Ovary (tissue), 9 donors: Measurements from ENCODE around the gene SH3PXD2B. TPM values are rescaled to one million over a fixed set of nuclear protein-coding genes. Genes with fewer than 3 reads are reported as not detected.

Experiments
- DNase-seq, 5 donors: peaks; one replicate each; pipeline ENCODE4 v3.0.0-alpha.2; 2019 to 2020
- H3K27ac ChIP-seq, 2 donors: fragments of 200-600 bp; one replicate each; pipeline versions ENCODE4 v1.5.1 to v1.8.0; 2019 to 2022
- H3K27me3 ChIP-seq: fragments of 200-600 bp; one replicate; pipeline ENCODE4 v1.8.0; 2022
- H3K36me3 ChIP-seq: fragments of 200-600 bp; sonication (generic); one replicate; pipeline ENCODE4 v1.5.1; 2019
- H3K4me1 ChIP-seq: one replicate; pipeline ENCODE4 v1.8.1; 2013; ENCODE audit warnings: mild to moderate bottlenecking, moderate library complexity; ENCODE audit not compliant: insufficient read depth
- H3K4me3 ChIP-seq: fragments of 200-600 bp; sonication (generic); one replicate; pipeline ENCODE4 v1.5.1; 2017
- H3K9me3 ChIP-seq, 2 donors: fragments of 200-600 bp in 1 of 2; sonication (generic) in 1 of 2; one replicate each; pipeline versions ENCODE4 v1.5.1 to v1.8.1; 2013 to 2019; ENCODE audit warnings: mild to moderate bottlenecking in 1 of 2, moderate library complexity in 1 of 2
- EP300 ChIP-seq: sonication (generic); formaldehyde crosslinking; IDR thresholded peaks from one replicate; pipeline ENCODE4 v1.6.1; 2017; ENCODE audit warnings: antibody characterized with exemption
- POLR2A ChIP-seq: fragments of 450-650 bp; IDR thresholded peaks from one replicate; pipeline ENCODE4 v1.6.1; 2017; ENCODE audit warnings: antibody characterized with exemption, mild to moderate bottlenecking, moderate library complexity
- WGBS, 3 donors: extraction: QIAGEN DNeasy Blood & Tissue Kit in 1 of 3; methylation state at CpG; one replicate each; pipeline versions ENCODE4 v1.1.5 to v1.1.7; 2013 to 2017; 5-methylcytosine and 5-hydroxymethylcytosine counted together
- intact Hi-C, 4 donors: fragments of 100-400 bp; cut with DNase I; formaldehyde crosslinking; loops; one replicate each; pipeline versions ENCODE4 v1.11.0 to v1.15.1; 2022 to 2023
- polyA plus RNA-seq, 2 donors: library from polyadenylated mRNA; stranded (reverse); fragments of 200-250 nt in 1 of 2; fragments of 350-450 nt in 1 of 2; fragmentation: Illumina TruSeq in 1 of 2; extraction: RNeasy Lipid Tissue Mini Kit (QIAGEN cat#74804) in 1 of 2; gene quantifications; one replicate each; pipeline ENCODE4 v1.2.3, GENCODE V29; 2013 to 2014
- total RNA-seq, 7 donors: library from RNA; depleted of rRNA in 2 of 7; stranded (reverse); fragments of >200 nt in 2 of 7; fragmentation: NEBNext Ultra II Directional in 3 of 7; extraction: Animal tissue kit (Norgen Biotek cat#: 25700) in 3 of 7; gene quantifications; one replicate each; pipeline versions ENCODE4 v1.1.0 to v1.2.4, GENCODE V29; 2016 to 2023
- TF ChIP-seq, protein P1 (sequence below), 3 donors: fragments of 450-650 bp in 2 of 3; fragments of 200-600 bp in 1 of 3; IDR thresholded peaks; one replicate each; pipeline versions ENCODE4 v1.5.1 to v1.8.0; 2016 to 2022; ENCODE audit warnings: antibody characterized with exemption in 3 of 3, mild to moderate bottlenecking in 1 of 3
- donor health status: DM: no; HTN: no; CAD: no; lungs with moderate emphysema.
- donor health status: DM: no; HTN: no; CAD: no.
- donor health status: Bipolar disorder and iron deficiency.
- donor health status: DM: yes; HTN: yes; CAD: no.
- donor health status: DM: no; HTN: no; CAD: no.
- donor health status: DM: yes; HTN: yes; CAD: no.

The SH3PXD2B gene
- total and polyA plus RNA-seq, 9 donors, result 13.0 to 71.8 (median 49.9) TPM

DNA sequence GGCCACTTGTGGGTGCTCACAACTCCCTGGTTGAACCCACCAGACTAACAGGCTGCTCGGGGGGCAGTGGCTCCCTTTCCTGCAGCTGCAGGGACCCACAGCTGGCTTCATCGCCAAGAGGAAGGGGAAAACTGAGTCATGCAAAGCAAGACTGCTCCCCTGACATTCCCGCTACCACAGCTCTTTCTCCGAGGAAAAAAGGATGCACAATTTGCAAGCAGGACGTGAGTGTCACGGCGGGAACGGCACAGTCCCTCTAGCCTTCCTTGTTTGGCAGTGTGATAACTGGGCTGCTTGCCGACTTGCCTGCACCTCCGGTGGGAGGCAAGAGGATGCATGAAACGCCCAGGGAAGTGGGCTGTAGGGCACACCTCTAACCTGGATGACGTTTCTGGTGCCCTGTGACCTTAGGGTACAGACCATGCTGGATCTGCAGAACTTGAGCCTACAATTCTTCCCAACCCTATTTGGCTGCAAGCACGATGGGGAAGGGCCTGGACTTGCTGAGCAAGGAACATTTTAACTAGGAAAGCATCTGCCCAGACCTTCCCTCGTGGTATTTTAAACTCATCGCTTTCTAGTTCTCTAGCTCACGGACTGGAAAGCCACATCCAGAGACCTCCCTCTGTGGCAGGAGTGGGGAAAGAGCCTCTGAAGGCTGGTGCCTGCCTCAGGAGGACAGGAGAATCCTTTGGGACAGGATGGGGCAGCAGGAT, 7.8 kb downstream of the SH3PXD2B start:
- DNase-seq, result peak in 3 of 5 donors; percentile 51 to 61 (median 52)

GRCh38 chr5:172445866-172446265, 8.5 kb downstream of the SH3PXD2B start:
- TF ChIP-seq POLR2A (no peak), EP300 (no peak)
- TF ChIP-seq, protein P1, sequence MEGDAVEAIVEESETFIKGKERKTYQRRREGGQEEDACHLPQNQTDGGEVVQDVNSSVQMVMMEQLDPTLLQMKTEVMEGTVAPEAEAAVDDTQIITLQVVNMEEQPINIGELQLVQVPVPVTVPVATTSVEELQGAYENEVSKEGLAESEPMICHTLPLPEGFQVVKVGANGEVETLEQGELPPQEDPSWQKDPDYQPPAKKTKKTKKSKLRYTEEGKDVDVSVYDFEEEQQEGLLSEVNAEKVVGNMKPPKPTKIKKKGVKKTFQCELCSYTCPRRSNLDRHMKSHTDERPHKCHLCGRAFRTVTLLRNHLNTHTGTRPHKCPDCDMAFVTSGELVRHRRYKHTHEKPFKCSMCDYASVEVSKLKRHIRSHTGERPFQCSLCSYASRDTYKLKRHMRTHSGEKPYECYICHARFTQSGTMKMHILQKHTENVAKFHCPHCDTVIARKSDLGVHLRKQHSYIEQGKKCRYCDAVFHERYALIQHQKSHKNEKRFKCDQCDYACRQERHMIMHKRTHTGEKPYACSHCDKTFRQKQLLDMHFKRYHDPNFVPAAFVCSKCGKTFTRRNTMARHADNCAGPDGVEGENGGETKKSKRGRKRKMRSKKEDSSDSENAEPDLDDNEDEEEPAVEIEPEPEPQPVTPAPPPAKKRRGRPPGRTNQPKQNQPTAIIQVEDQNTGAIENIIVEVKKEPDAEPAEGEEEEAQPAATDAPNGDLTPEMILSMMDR (IDR thresholded peaks at IDR 0.05), result no peak
- H3K9me3 ChIP-seq, result no peaks in the 10 kb centered on the region
- peak in 1 of 5 donors; percentile 40 for DNase-seq
- no peaks in the 10 kb centered on the region for H3K36me3 ChIP-seq
- WGBS, 3 donors, result 74 to 75% (median 74%) methylated on average over 10 of the region's 10 CpGs
- intact Hi-C loops, result loop anchor here in 1 of 4 donors (10.0 kb wide), 1 partner anchor 341 kb away; no protein-coding TSS in a partner anchor
- H3K27me3 ChIP-seq, result no peaks in the 10 kb centered on the region
- H3K4me1 ChIP-seq, result peaks cover 29% of the 10 kb centered on the region
- no peak overlapping the region for H3K4me3 ChIP-seq
- peak overlapping the region; percentile 24 to 31 for H3K27ac ChIP-seq

More for the DNA sequence above, 7.8 kb downstream of the SH3PXD2B start:
- intact Hi-C loops, result loop anchor here in 1 of 4 donors (10.0 kb wide), 1 partner anchor 342 kb away; no protein-coding TSS in a partner anchor
- Histone ChIP-seq H3K9me3 (no peaks in the 10 kb centered on the region), H3K27ac (peak overlapping the region; percentile 31 to 40), H3K27me3 (no peaks in the 10 kb centered on the region), H3K36me3 (no peaks in the 10 kb centered on the region), H3K4me3 (no peak overlapping the region), H3K4me1 (peaks cover 31% of the 10 kb centered on the region)
- TF ChIP-seq EP300, result no peak
- TF ChIP-seq, protein P1 (IDR thresholded peaks at IDR 0.05), result no peak
- TF ChIP-seq POLR2A, result no peak
- 23 to 34% (median 28%) methylated on average over 16 of the region's 16 CpGs for WGBS, 3 donors

DNA sequence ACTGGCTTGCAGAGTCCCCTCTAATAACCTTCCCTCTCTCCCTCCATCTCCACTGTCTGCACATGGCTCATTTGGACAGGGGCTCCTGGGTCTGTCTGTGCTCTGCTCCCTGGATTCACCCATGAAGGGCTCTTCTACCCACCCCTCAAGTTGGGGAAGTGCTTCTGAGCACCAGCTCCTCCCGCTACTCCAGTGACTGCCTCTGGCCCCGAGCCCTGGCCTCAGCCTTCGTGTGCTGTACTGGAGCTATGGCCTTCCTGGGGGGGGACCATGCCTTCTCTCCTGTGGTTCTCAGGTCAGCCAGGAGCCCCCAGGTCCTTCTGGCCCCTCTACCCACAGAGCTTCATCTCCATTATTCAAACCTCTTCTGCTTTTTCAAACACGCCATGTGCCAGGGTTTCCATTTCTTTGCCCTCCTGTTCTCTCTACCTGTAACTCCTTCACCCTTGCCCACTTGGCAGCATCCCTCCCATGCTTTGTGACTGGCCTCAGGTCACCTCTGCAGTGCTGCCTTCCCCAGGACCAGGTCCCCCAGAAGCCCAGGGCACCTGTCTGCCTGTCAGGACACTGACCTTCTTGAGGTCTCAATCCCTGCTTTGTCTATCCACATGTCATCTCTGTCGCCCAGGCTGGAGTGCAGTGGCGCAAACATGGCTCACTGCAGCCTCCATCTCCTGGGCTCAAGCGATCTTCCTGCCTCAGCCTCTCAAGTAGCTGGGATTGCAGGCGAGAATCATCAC, 9.5 kb downstream of the SH3PXD2B start:
- Histone ChIP-seq H3K27ac (peak overlapping the region; percentile 66 to 69), H3K9me3 (no peaks in the 10 kb centered on the region), H3K4me3 (no peak overlapping the region), H3K36me3 (no peaks in the 10 kb centered on the region), H3K4me1 (peaks cover 29% of the 10 kb centered on the region), H3K27me3 (no peaks in the 10 kb centered on the region)
- intact Hi-C loops, result loop anchor here in 1 of 4 donors (10.0 kb wide), 1 partner anchor 340 kb away; no protein-coding TSS in a partner anchor
- DNase-seq, result peak in 2 of 5 donors; percentile 35 to 39
- no peak for TF ChIP-seq POLR2A
- WGBS, 3 donors, result 73 to 74% (median 73%) methylated on average over 8 of the region's 8 CpGs

DNA sequence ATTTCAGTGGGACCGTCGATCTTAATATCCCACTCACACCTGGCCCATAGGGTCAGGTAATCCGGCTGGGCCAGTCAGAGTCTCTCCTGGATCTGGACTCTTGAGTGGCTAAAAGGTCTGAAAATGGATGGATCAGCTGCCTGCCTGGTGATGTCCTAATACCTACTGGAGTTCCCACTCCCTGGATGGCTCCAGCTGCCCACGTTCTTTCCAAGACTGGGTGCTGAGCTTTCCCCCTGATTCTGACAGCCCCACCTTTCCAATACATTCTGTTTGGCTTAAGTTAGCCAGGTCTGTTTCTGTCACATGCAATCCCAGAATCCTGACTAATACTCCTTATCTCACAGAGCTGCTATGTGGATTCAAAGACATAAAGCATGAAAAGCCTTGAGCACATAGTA, 10.2 kb downstream of the SH3PXD2B start:
- TF ChIP-seq POLR2A (no peak), EP300 (no peak)
- TF ChIP-seq, protein P1 (IDR thresholded peaks at IDR 0.05), result no peak
- intact Hi-C loops, result loop anchor here in 1 of 4 donors (10.0 kb wide), 1 partner anchor 339 kb away; no protein-coding TSS in a partner anchor
- Histone ChIP-seq H3K4me1 (peaks cover 27% of the 10 kb centered on the region), H3K36me3 (no peaks in the 10 kb centered on the region), H3K4me3 (no peak overlapping the region), H3K27ac (peak overlapping the region; percentile 31 to 69), H3K9me3 (no peaks in the 10 kb centered on the region), H3K27me3 (no peaks in the 10 kb centered on the region)
- DNase-seq, result peak in 2 of 5 donors; percentile 29 to 32
- WGBS, 3 donors, result 67 to 81% (median 75%) methylated on average over 4 of the region's 4 CpGs
